Measurements from ENCODE around the gene EPHA7. TPM values are rescaled to one million over a fixed set of nuclear protein-coding genes. Genes with fewer than 3 reads are reported as not detected.

EPHA7 gene
- total and polyA plus RNA-seq, 4 donors: 0.75 to 2.4 TPM; not detected in 2

DNA sequence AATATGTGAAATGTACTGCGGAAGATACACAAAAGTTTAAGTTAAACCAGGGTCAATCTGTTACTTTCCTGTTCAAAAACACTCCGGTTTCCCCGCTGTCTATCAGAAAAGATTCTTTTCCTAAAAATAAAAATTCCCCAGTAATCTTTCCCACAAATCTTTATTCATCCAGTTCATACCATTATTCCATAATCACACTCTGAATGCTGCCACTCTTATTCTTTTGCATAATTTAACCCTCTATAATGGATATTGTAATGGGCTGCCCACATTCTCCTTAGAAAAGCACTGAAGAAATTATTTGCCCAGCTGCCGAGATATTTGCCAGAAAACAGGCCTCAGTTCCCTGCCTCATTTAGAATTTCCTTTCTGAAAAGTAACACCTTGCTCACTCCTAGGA is 68.6 kb downstream of the EPHA7 start:
- ATAC-seq (ENCODE audit: low FRiP score): no peak
- intact Hi-C loops (cut with DNase I): no loop called here
- Histone ChIP-seq H3K36me3 (ENCODE audit: control insufficient read depth in 1 of 2, insufficient read depth in 2 of 2, low read length in 1 of 2) (no peaks in the 10 kb centered on the region), H3K27me3 (ENCODE audit: control insufficient read depth in 1 of 2, insufficient read depth in 2 of 2, low read length in 1 of 2) (no peaks in the 10 kb centered on the region), H3K9me3 (ENCODE audit: control insufficient read depth, low read length) (no peaks in the 10 kb centered on the region), H3K4me3 (ENCODE audit: low read length in 2 of 2) (no peak overlapping the region), H3K4me1 (ENCODE audit: control insufficient read depth in 1 of 2, insufficient read depth in 2 of 2, low read length in 2 of 2) (no peaks in the 10 kb centered on the region), H3K27ac (ENCODE audit: low read depth in 1 of 2, low read length in 2 of 2) (no peak overlapping the region)
- no peak for DNase-seq
- WGBS, 2 donors: 68 to 74% methylated on average over 4 of the region's 4 CpGs

DNA sequence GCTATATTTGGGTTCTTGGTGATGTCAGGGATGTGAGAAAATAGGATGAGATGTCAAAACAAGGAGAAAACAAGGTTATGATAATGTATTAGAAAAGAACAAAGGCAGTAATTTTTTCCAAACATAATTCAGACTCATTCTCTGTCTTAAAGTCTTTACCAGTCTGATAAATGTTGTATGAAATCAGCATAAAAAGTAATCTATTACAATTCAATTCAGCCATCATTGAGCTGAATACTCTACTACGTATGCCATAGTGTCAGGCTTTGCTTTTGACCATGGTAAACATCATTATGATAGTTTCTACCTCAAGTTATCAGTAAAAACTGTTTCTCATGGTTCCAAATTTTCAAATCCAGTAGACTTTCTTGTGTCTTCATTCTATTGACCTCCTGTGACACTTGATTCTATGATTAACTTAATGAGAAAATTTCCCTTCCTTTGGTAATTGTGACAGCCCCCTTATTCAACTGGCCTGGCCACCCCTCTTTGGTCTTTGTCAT is 75.0 kb downstream of the EPHA7 start:
- H3K27me3 ChIP-seq (ENCODE audit: control insufficient read depth in 1 of 2, insufficient read depth in 2 of 2, low read length in 1 of 2): no peaks in the 10 kb centered on the region
- no peak overlapping the region for H3K4me3 ChIP-seq (ENCODE audit: low read length in 2 of 2)
- ATAC-seq (ENCODE audit: low FRiP score): no peak
- DNase-seq: no peak
- H3K9me3 ChIP-seq (ENCODE audit: control insufficient read depth, low read length): no peaks in the 10 kb centered on the region
- no peaks in the 10 kb centered on the region for H3K36me3 ChIP-seq (ENCODE audit: control insufficient read depth in 1 of 2, insufficient read depth in 2 of 2, low read length in 1 of 2)
- H3K4me1 ChIP-seq (ENCODE audit: control insufficient read depth in 1 of 2, insufficient read depth in 2 of 2, low read length in 2 of 2): no peaks in the 10 kb centered on the region
- 84 to 86% methylated on average over 1 of the region's 1 CpG for WGBS, 2 donors
- intact Hi-C loops (cut with DNase I): no loop called here
- H3K27ac ChIP-seq (ENCODE audit: low read depth in 1 of 2, low read length in 2 of 2): no peak overlapping the region

DNA sequence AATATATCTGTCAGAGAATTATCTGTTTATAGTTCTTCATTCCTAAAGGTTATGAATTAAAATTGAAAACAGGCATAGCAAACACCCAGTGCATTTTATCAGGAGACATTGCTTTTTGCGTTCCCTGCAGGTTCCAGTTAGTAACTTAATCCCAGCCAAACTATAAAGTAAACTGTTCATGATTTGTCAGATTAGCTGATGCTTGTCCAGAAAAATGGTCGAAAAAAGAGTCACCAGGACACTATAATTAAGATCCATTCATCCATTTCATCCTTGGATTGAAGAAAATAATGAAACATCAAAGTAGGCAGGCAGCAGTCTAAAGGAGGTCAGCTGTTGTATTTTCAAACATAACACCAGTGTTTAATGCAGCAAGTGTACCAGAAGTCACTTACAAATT is 75.9 kb downstream of the EPHA7 start:
- Histone ChIP-seq H3K27ac (ENCODE audit: low read depth in 1 of 2, low read length in 2 of 2) (no peak overlapping the region), H3K4me1 (ENCODE audit: control insufficient read depth in 1 of 2, insufficient read depth in 2 of 2, low read length in 2 of 2) (no peaks in the 10 kb centered on the region), H3K27me3 (ENCODE audit: control insufficient read depth in 1 of 2, insufficient read depth in 2 of 2, low read length in 1 of 2) (no peaks in the 10 kb centered on the region), H3K4me3 (ENCODE audit: low read length in 2 of 2) (no peak overlapping the region), H3K9me3 (ENCODE audit: control insufficient read depth, low read length) (no peaks in the 10 kb centered on the region), H3K36me3 (ENCODE audit: control insufficient read depth in 1 of 2, insufficient read depth in 2 of 2, low read length in 1 of 2) (no peaks in the 10 kb centered on the region)
- ATAC-seq (ENCODE audit: low FRiP score) (no peak), DNase-seq (no peak)
- 52 to 53% methylated on average over 2 of the region's 2 CpGs for WGBS, 2 donors
- intact Hi-C loops (cut with DNase I): no loop called here

DNA sequence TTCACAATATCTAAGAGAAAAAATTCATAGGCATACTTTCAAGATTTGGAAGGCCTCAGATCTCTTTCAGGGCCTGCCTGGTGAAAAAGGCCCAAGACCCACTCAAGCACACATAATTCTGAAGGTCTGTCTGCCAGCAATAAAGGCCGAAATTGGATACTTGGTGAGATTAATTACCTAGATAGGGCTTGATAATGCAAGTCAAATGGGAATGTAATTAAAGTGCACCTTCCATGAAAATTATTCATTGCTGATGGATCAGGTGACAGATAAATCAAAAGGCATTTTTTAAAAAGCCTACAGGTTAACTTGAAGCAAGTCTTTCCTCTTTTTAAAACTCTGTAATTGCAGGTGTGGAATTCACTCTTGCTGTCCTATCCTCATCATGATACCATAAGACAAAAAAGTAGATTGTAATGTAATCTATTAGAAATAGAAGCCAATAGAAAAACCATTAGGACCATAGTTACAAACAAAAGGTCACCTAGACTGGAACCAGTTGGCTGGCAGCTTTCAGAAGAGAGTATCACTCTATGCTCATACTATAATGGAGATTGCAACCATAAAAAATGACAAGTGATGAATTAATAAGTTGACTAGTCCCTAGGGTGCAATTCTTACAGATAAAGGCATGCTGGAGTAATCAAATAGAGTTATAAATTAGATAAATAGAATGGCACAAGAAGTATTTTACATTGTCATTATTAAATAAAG is 77.3 kb downstream of the EPHA7 start:
- Histone ChIP-seq H3K4me3 (ENCODE audit: low read length in 2 of 2) (no peak overlapping the region), H3K36me3 (ENCODE audit: control insufficient read depth in 1 of 2, insufficient read depth in 2 of 2, low read length in 1 of 2) (no peaks in the 10 kb centered on the region), H3K27ac (ENCODE audit: low read depth in 1 of 2, low read length in 2 of 2) (no peak overlapping the region), H3K4me1 (ENCODE audit: control insufficient read depth in 1 of 2, insufficient read depth in 2 of 2, low read length in 2 of 2) (no peaks in the 10 kb centered on the region), H3K9me3 (ENCODE audit: control insufficient read depth, low read length) (no peaks in the 10 kb centered on the region), H3K27me3 (ENCODE audit: control insufficient read depth in 1 of 2, insufficient read depth in 2 of 2, low read length in 1 of 2) (no peaks in the 10 kb centered on the region)
- no peak for DNase-seq
- intact Hi-C loops (cut with DNase I): no loop called here
- WGBS, 2 donors: 92 to 94% methylated on average over 1 of the region's 1 CpG
- ATAC-seq (ENCODE audit: low FRiP score): no peak

DNA sequence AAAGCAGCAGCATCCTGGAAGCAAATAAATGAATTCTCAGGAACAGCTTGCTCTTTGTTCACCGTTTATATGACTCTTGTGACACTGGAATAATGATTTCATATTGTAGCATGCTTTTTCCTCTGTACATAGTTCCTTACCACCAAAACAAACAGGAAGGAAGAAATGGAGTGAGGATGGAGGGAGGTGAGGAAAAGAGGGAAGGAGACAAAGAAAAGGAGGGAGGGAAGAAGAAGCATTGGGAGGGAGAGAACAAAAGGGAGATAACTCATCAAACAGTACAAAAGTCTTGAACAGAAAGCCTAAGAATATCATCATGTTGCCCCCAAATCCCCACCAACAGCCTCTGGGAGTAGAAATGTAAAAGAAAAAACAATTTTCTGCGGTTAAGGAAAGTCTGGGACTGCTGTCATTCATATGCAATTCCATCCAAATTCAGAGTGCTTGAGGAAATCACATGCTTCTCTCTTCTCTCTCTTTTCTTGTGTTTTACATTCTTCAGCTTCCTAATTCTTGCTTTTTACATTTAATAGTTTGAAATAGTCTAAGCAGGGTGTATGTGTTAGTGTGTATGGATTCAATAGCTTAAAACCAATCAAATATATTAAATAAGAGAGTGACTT is 81.5 kb downstream of the EPHA7 start:
- Histone ChIP-seq H3K9me3 (ENCODE audit: control insufficient read depth, low read length) (no peaks in the 10 kb centered on the region), H3K36me3 (ENCODE audit: control insufficient read depth in 1 of 2, insufficient read depth in 2 of 2, low read length in 1 of 2) (no peaks in the 10 kb centered on the region), H3K4me1 (ENCODE audit: control insufficient read depth in 1 of 2, insufficient read depth in 2 of 2, low read length in 2 of 2) (no peaks in the 10 kb centered on the region), H3K27me3 (ENCODE audit: control insufficient read depth in 1 of 2, insufficient read depth in 2 of 2, low read length in 1 of 2) (no peaks in the 10 kb centered on the region), H3K4me3 (ENCODE audit: low read length in 2 of 2) (no peak overlapping the region), H3K27ac (ENCODE audit: low read depth in 1 of 2, low read length in 2 of 2) (no peak overlapping the region)
- intact Hi-C loops (cut with DNase I): no loop called here
- 35 to 39% methylated on average over 2 of the region's 2 CpGs for WGBS, 2 donors
- DNase-seq (no peak), ATAC-seq (ENCODE audit: low FRiP score) (no peak)

DNA sequence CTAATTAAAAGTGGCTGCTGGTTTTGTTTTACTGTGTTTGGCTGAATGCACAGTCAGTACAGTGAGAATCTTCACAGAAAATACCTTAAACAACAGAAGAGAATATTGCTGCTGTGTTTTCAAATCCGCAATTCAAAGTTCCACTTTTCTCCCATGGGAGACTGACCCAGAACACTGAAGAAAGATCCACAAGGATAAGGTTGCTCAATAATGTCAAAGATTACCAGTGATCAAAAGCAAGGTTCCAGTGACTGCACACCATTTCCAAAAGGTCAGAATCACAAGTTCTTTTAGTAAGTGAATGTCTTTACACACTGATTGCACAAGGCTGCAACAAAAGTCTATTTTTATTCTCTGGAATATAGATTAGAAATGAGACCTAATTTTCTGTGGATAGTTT is 82.3 kb downstream of the EPHA7 start:
- ATAC-seq (ENCODE audit: low FRiP score) (no peak), DNase-seq (no peak)
- H3K36me3 ChIP-seq (ENCODE audit: control insufficient read depth in 1 of 2, insufficient read depth in 2 of 2, low read length in 1 of 2): no peaks in the 10 kb centered on the region
- WGBS, 2 donors: 88 to 89% methylated on average over 1 of the region's 1 CpG
- H3K27me3 ChIP-seq (ENCODE audit: control insufficient read depth in 1 of 2, insufficient read depth in 2 of 2, low read length in 1 of 2): no peaks in the 10 kb centered on the region
- H3K9me3 ChIP-seq (ENCODE audit: control insufficient read depth, low read length): no peaks in the 10 kb centered on the region
- H3K27ac ChIP-seq (ENCODE audit: low read depth in 1 of 2, low read length in 2 of 2): no peak overlapping the region
- no peaks in the 10 kb centered on the region for H3K4me1 ChIP-seq (ENCODE audit: control insufficient read depth in 1 of 2, insufficient read depth in 2 of 2, low read length in 2 of 2)
- no peak overlapping the region for H3K4me3 ChIP-seq (ENCODE audit: low read length in 2 of 2)
- intact Hi-C loops (cut with DNase I): no loop called here

DNA sequence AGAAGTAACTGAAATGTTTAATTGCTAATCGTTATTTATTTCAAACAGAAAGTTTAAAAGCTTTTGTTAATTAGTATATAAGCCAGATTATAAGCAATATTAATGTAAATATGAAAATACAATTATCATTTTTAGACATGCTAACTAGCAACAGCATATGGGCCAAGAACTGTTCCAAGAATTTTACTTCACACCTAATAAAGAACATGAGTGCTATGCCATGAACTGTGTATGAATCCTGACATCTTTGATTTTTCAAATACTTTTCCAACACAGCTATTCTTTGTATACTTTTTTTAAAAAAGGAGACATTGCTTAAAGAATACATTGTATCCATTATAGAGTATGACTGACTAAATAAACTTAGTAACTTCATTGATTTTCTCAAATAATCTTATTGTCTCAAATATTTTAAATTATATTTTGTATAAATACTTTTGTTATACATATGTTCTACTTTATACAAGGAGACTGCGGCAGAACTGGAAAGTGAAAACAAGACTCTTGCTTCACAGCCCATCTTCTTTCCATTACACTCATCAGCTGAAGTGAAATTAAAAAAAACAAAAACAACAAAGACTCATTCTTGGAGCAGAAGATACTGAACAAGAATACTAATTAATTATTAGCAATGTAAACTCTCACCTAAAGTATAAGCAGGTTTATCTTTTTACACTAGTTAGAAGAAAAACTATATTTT is 89.9 kb downstream of the EPHA7 start:
- Histone ChIP-seq H3K4me1 (ENCODE audit: control insufficient read depth in 1 of 2, insufficient read depth in 2 of 2, low read length in 2 of 2) (no peaks in the 10 kb centered on the region), H3K36me3 (ENCODE audit: control insufficient read depth in 1 of 2, insufficient read depth in 2 of 2, low read length in 1 of 2) (no peaks in the 10 kb centered on the region), H3K27ac (ENCODE audit: low read depth in 1 of 2, low read length in 2 of 2) (no peak overlapping the region), H3K4me3 (ENCODE audit: low read length in 2 of 2) (no peak overlapping the region), H3K27me3 (ENCODE audit: control insufficient read depth in 1 of 2, insufficient read depth in 2 of 2, low read length in 1 of 2) (no peaks in the 10 kb centered on the region), H3K9me3 (ENCODE audit: control insufficient read depth, low read length) (no peaks in the 10 kb centered on the region)
- 92% methylated on average over 2 of the region's 2 CpGs for WGBS, 2 donors
- DNase-seq (no peak), ATAC-seq (ENCODE audit: low FRiP score) (no peak)
- intact Hi-C loops (cut with DNase I): no loop called here

DNA sequence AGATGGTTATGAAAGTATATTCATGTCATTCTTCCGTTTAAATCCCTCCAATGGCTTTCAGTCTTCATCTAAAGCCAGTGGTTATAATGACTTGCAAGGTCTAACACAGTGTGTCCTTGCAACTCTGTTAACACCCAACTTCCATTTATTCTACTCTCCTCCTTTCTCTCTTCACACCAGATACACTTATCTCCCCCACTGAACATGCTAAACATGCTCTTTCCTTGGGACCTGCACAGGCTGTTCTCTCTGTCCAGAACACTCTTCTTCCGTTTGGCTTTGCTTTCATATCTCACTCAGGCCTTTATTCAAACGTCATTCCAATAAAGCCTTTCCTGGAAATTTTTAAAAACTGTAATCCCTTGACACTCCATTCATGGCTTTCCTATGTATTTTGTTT is 91.5 kb downstream of the EPHA7 start:
- Histone ChIP-seq H3K27me3 (ENCODE audit: control insufficient read depth in 1 of 2, insufficient read depth in 2 of 2, low read length in 1 of 2) (no peaks in the 10 kb centered on the region), H3K9me3 (ENCODE audit: control insufficient read depth, low read length) (no peaks in the 10 kb centered on the region), H3K4me3 (ENCODE audit: low read length in 2 of 2) (no peak overlapping the region), H3K36me3 (ENCODE audit: control insufficient read depth in 1 of 2, insufficient read depth in 2 of 2, low read length in 1 of 2) (no peaks in the 10 kb centered on the region), H3K4me1 (ENCODE audit: control insufficient read depth in 1 of 2, insufficient read depth in 2 of 2, low read length in 2 of 2) (no peaks in the 10 kb centered on the region), H3K27ac (ENCODE audit: low read depth in 1 of 2, low read length in 2 of 2) (no peak overlapping the region)
- ATAC-seq (ENCODE audit: low FRiP score) (no peak), DNase-seq (no peak)
- intact Hi-C loops (cut with DNase I): no loop called here
- 48 to 53% methylated on average over 3 of the region's 3 CpGs for WGBS, 2 donors

DNA sequence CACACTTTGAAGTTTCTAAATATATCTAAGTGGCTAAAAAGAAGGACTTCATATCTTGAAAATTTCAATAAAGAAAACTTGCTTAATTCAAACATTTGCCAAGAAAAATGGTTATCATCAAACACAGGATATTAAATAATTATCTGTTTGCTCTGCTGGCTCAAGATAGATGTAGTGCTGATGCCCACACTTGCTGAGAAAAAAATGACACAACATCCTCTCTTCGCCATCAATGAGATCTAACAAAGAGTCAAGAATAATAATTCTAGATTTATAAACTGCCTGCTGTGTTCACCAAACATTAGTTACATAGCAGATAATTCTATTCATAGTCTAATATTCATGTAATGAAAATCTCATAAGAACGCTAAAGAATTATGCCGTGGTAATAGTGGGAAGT is 93.6 kb downstream of the EPHA7 start:
- no peaks in the 10 kb centered on the region for H3K9me3 ChIP-seq (ENCODE audit: control insufficient read depth, low read length)
- DNase-seq: no peak
- no peak overlapping the region for H3K27ac ChIP-seq (ENCODE audit: low read depth in 1 of 2, low read length in 2 of 2)
- H3K27me3 ChIP-seq (ENCODE audit: control insufficient read depth in 1 of 2, insufficient read depth in 2 of 2, low read length in 1 of 2): no peaks in the 10 kb centered on the region
- intact Hi-C loops (cut with DNase I): no loop called here
- no peak for ATAC-seq (ENCODE audit: low FRiP score)
- no peaks in the 10 kb centered on the region for H3K36me3 ChIP-seq (ENCODE audit: control insufficient read depth in 1 of 2, insufficient read depth in 2 of 2, low read length in 1 of 2)
- H3K4me3 ChIP-seq (ENCODE audit: low read length in 2 of 2): no peak overlapping the region
- WGBS, 2 donors: 74 to 78% methylated on average over 3 of the region's 3 CpGs
- H3K4me1 ChIP-seq (ENCODE audit: control insufficient read depth in 1 of 2, insufficient read depth in 2 of 2, low read length in 2 of 2): no peaks in the 10 kb centered on the region
